ENCODE results near the gene ARHGAP22. TPM values are rescaled to one million over a fixed set of nuclear protein-coding genes. Genes with fewer than 3 reads are reported as not detected.

Gene ARHGAP22
- polyA plus RNA-seq, 1 experiment, result 7.2 TPM

DNA sequence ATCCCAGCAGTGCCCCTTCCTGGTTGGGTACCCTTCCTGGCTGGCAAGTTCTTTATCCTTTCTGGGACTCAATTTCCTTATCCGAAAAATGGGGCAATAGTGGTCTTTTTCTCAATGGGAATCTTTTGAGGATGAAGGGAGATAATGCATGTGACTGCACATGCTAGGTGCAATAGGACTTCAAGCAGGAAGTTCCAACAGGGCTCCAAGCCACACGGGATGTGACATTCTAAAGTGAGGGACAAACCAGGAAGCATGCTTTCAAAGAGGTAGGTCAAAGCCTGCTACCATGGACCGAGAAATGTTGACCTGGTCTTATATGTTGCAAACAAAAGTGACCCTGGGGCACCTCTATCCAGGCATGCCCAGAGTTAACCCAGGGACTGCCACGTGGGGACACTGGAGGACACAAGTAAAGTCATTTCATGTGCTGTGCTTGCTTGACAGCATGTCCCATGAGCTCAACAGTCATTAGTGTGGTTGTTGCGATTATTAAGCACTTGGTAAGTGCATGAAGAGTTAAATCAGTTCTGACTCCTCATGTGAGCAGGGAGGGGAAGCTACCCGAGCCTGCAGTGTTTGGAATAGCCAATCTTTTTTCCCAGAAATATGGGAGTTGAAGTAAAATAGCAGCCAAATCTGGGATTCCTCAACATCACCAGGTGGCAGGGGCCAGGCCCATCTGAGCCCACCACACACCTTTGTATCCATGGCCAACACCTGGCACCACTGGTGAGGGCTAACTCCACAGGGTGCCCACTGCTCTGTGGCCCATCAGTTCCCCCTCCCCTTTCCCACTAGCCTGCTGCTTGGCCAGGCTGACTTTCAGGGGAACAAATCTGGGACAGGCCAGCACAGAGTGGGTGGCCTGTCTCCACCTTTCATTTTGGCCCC is 5.7 kb downstream of the ARHGAP22 start:
- Histone ChIP-seq H3K4me3 (ENCODE audit: low read depth, low read length) (no peak overlapping the region), H3K27me3 (ENCODE audit: control insufficient read depth, insufficient read depth, low read length) (no peaks in the 10 kb centered on the region), H3K36me3 (ENCODE audit: control insufficient read depth, insufficient read depth, low read length) (peaks cover 1% of the 10 kb centered on the region; the same call in 1 of the 2 replicates)
- ChIA-PET CTCF (interaction anchor here (0.8 to 5.7 kb wide), 6 partner anchors 9 to 58 kb away, joined by 3 to 21 read pairs (median 4); no protein-coding TSS in a partner anchor), POLR2A (no interaction called here)
- TF ChIP-seq, protein P1, sequence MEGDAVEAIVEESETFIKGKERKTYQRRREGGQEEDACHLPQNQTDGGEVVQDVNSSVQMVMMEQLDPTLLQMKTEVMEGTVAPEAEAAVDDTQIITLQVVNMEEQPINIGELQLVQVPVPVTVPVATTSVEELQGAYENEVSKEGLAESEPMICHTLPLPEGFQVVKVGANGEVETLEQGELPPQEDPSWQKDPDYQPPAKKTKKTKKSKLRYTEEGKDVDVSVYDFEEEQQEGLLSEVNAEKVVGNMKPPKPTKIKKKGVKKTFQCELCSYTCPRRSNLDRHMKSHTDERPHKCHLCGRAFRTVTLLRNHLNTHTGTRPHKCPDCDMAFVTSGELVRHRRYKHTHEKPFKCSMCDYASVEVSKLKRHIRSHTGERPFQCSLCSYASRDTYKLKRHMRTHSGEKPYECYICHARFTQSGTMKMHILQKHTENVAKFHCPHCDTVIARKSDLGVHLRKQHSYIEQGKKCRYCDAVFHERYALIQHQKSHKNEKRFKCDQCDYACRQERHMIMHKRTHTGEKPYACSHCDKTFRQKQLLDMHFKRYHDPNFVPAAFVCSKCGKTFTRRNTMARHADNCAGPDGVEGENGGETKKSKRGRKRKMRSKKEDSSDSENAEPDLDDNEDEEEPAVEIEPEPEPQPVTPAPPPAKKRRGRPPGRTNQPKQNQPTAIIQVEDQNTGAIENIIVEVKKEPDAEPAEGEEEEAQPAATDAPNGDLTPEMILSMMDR (IDR thresholded peaks at IDR 0.05; ENCODE audit: insufficient read depth, low read depth, low read length), result no peak
- DNase-seq (ENCODE audit: low read depth), result no peak

DNA sequence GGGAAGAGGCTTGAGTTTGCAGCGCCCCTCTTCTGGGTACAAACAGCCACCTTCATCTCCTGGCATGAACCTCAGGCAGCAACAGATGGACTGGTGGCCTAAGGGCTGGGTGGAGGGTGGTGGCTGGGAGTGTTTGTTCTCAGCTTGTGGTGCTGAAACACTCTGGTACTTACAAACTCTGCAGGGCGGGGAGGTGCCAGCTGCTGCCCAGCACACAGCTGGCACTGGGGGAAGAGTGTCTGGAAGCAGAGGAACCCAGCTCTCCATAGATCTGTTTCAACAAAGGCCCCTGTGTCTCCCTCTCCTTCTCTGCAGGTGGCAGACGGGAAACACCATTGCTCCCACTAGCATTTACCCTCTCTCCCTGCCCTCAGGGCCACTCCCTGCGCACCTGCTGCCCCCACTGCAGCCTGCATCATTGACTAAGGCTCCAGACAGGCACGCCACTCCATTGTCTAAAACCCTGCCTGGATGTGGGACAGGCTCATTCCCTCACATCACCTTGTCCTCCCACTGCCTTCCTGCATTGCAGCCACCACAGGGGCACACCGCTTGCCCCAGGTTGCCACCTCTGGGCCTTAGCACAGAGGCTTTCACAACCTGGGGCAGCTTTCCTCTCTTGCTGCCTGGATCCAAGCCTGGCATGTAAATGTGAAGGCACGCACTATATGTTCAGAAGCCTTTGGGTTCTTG is 6.5 kb downstream of the ARHGAP22 start:
- no peak for DNase-seq (ENCODE audit: low read depth)
- POLR2A ChIA-PET, result no interaction called here
- Histone ChIP-seq H3K36me3 (ENCODE audit: control insufficient read depth, insufficient read depth, low read length) (peaks cover 1% of the 10 kb centered on the region; the same call in 1 of the 2 replicates), H3K4me3 (ENCODE audit: low read depth, low read length) (no peak overlapping the region), H3K27me3 (ENCODE audit: control insufficient read depth, insufficient read depth, low read length) (no peaks in the 10 kb centered on the region)
- CTCF ChIA-PET, result interaction anchor here (0.8 to 5.7 kb wide), 4 partner anchors 8 to 59 kb away, joined by 5 to 21 read pairs (median 12); no protein-coding TSS in a partner anchor
- TF ChIP-seq, protein P1 (IDR thresholded peaks at IDR 0.05; ENCODE audit: insufficient read depth, low read depth, low read length), result no peak

DNA sequence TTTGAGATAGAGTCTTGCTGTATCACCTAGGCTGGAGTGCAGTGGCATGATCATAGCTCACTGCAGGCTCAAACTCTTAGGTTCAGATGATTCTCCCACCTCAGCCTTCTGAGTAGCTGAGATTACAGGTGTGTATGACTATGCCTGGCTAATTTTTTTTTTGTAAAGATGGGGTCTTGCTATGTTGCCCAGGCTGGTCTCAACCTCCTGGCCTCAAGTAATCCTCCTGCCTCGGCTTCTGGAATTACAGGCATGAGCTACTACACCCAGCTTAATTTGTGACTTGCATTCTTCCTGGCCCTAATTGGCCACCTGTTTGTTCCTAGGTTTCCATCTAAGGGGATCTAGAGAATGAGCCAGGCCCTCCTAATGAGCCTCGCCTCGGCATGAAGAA is 9.3 kb downstream of the ARHGAP22 start:
- Histone ChIP-seq H3K36me3 (ENCODE audit: control insufficient read depth, insufficient read depth, low read length) (peaks cover 1% of the 10 kb centered on the region; the same call in 1 of the 2 replicates), H3K4me3 (ENCODE audit: low read depth, low read length) (no peak overlapping the region), H3K27me3 (ENCODE audit: control insufficient read depth, insufficient read depth, low read length) (no peaks in the 10 kb centered on the region)
- TF ChIP-seq, protein P1 (IDR thresholded peaks at IDR 0.05; ENCODE audit: insufficient read depth, low read depth, low read length), result no peak
- no peak for DNase-seq (ENCODE audit: low read depth)
- ChIA-PET POLR2A (interaction anchor here (0.6 kb wide), 1 partner anchor 903 kb away, joined by 3 read pairs; no protein-coding TSS in a partner anchor), CTCF (interaction anchor here (1.6 to 5.7 kb wide), 4 partner anchors 13 to 63 kb away, joined by 4 to 21 read pairs (median 14); no protein-coding TSS in a partner anchor)

DNA sequence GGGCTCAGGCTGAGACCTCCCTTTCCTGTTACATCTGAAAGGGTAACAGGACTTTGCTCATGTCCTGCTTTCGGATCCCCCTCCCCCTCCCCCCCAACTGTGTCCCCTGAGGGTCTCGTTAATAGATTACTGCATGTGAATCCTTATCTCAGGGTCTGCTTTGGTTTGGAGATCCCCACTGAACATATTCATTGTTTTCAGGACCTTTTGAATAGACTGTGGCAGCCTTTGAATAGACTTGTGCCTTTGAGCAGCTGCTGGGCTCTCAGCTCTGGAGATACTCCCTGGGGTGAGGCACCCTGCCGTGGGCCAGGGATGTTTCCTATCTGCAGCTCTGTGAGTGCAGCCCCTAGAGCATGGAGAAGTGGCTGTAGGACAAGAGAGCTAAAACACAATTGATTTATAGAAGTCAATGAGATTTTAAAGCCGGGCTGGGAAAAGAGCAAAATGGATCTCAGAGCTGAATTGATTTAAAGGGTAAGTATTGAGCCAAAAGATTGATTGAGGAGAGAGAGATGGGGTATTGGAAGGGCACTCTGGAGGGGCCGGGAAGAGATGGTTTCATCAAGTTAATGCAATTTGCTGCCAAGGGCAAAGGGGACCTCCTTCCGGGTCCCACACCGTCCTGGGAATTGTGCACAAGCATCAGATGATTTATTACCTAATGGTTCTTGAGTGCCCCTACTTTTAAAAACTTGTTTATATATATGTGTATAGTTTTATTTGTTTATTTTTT is 9.9 kb downstream of the ARHGAP22 start:
- TF ChIP-seq, protein P1 (IDR thresholded peaks at IDR 0.05; ENCODE audit: insufficient read depth, low read depth, low read length), result no peak
- POLR2A ChIA-PET, result no interaction called here
- no peak overlapping the region for H3K4me3 ChIP-seq (ENCODE audit: low read depth, low read length)
- H3K27me3 ChIP-seq (ENCODE audit: control insufficient read depth, insufficient read depth, low read length), result no peaks in the 10 kb centered on the region
- peaks cover 1% of the 10 kb centered on the region; the same call in 1 of the 2 replicates for H3K36me3 ChIP-seq (ENCODE audit: control insufficient read depth, insufficient read depth, low read length)
- CTCF ChIA-PET, result interaction anchor here (1.6 to 5.7 kb wide), 4 partner anchors 13 to 64 kb away, joined by 4 to 21 read pairs (median 14); no protein-coding TSS in a partner anchor
- no peak for DNase-seq (ENCODE audit: low read depth)

Data from BJ (cell line).